Heart left ventricle (tissue), 16 donors: ENCODE results near the gene MGMT. TPM values are rescaled to one million over a fixed set of nuclear protein-coding genes. Genes with fewer than 3 reads are reported as not detected.

Experiments
- ATAC-seq, 4 donors: fragments of 200-7000 bp; cut with Tn5 transposase; one replicate each; pipeline ENCODE4 v1.9.1; 2020 to 2022; ENCODE audit warnings: moderate library complexity in 4 of 4, mild to moderate bottlenecking in 3 of 4, moderate number of reproducible peaks in 1 of 4
- DNase-seq, 5 donors: peaks; one replicate each; pipeline ENCODE4 v3.0.0-alpha.2; 2020
- H3K27ac ChIP-seq, 12 donors: fragments of 200-600 bp; sonication (generic) in 4 of 12; one replicate each; pipeline versions ENCODE4 v1.5.0 to v1.8.0; 2016 to 2022; ENCODE audit warnings: mild to moderate bottlenecking in 2 of 12
- H3K27me3 ChIP-seq, 9 donors: fragments of 200-600 bp; sonication (generic) in 2 of 9; one replicate each; pipeline versions ENCODE4 v1.5.1 to v1.8.0; 2016 to 2022; ENCODE audit warnings: mild to moderate bottlenecking in 3 of 9
- H3K36me3 ChIP-seq, 9 donors: fragments of 200-600 bp; sonication (generic) in 2 of 9; one replicate each; pipeline versions ENCODE4 v1.5.0 to v1.8.0; 2018 to 2022; ENCODE audit warnings: mild to moderate bottlenecking in 2 of 9
- H3K4me1 ChIP-seq, 12 donors: fragments of 200-600 bp; sonication (generic) in 4 of 12; one replicate each; pipeline versions ENCODE4 v1.5.0 to v1.8.0; 2016 to 2022; ENCODE audit warnings: mild to moderate bottlenecking in 3 of 12
- H3K4me3 ChIP-seq, 12 donors: fragments of 200-600 bp; sonication (generic) in 4 of 12; one replicate each; pipeline versions ENCODE4 v1.5.0 to v1.8.0; 2017 to 2022; ENCODE audit warnings: mild to moderate bottlenecking in 9 of 12, moderate library complexity in 4 of 12
- H3K9me3 ChIP-seq, 12 donors: fragments of 200-600 bp; sonication (generic) in 4 of 12; one replicate each; pipeline versions ENCODE4 v1.5.0 to v1.8.0; 2016 to 2022; ENCODE audit warnings: mild to moderate bottlenecking in 1 of 12
- CTCF ChIP-seq, 12 donors: fragments of 200-600 bp; sonication (generic) in 4 of 12; IDR thresholded peaks; one replicate each; pipeline versions ENCODE4 v1.5.0 to v1.8.0; 2018 to 2022; ENCODE audit warnings: antibody characterized with exemption in 12 of 12, mild to moderate bottlenecking in 5 of 12
- POLR2A ChIP-seq, 2 donors: fragments of 450-650 bp; IDR thresholded peaks; one replicate each; pipeline ENCODE4 v1.6.1; 2017; ENCODE audit warnings: antibody characterized with exemption in 2 of 2, mild to moderate bottlenecking in 2 of 2, moderate library complexity in 2 of 2
- WGBS, 4 donors: extraction: QIAGEN DNeasy Blood & Tissue Kit in 2 of 4; methylation state at CpG; one replicate each; pipeline versions ENCODE4 v1.1.5 to v1.1.7; 2013 to 2018; 5-methylcytosine and 5-hydroxymethylcytosine counted together
- intact Hi-C, 10 donors: fragments of 100-400 bp; cut with DNase I; formaldehyde crosslinking; loops; one replicate each; pipeline versions ENCODE4 v1.11.1 to v1.14.2; 2022
- polyA plus RNA-seq, 2 donors: library from polyadenylated mRNA; stranded (reverse); fragments of 200-250 nt; gene quantifications; one replicate each; pipeline ENCODE4 v1.2.3, GENCODE V29; 2013
- total RNA-seq, 9 donors: library from RNA; depleted of rRNA in 2 of 9; stranded (reverse); fragments of >200 nt in 2 of 9; fragmentation: NEBNext Ultra II Directional in 3 of 9; extraction: Animal tissue kit (Norgen Biotek cat#: 25700) in 3 of 9; gene quantifications; one replicate each; pipeline versions ENCODE4 v1.1.0 to v1.2.4, GENCODE V29; 2016 to 2023
- donor health status: ischemic (EF 13 %, LVEDD 7.1; RV severe dilation, severe dysfunction).
- donor health status: healthy with polysubstance abuse.
- donor health status: DM: no; HTN: yes; CAD: no.
- donor health status: DM: no; HTN: no; CAD: no.
- donor health status: ischemic (EF 25% LVEDD 6.9; RV normal size, moderate dysfunction).
- donor health status: ischemic (EF 25% LVEDD 5.7; RV mildly dilated, moderate dysfunction).
- donor health status: healthy.
- donor health status: DM: yes; HTN: yes; CAD: no.
- donor health status: ischemic (EF 35%, LVEDD 5.7; RV mildly dilated, moderate dysfunction).
- donor health status: nonischemic (EF 11% LVEDD 7.7; RV severe dilation, severe dysfunction).
- donor health status: DM: yes; HTN: yes; CAD: no.
- donor health status: PGD.
- donor health status: ischemic (EF 29% LVEDD 5.4; RV normal size, mild dysfunction).
- donor health status: nonischemic (EF 23%, LVEDD 6.1; RV moderate dilation, normal function).

MGMT gene
- total and polyA plus RNA-seq, 11 donors, result 6.2 to 25.3 (median 11.6) TPM

- Histone ChIP-seq H3K9me3 (peaks cover 0 to 4% (median 0%) of the 10 kb centered on the region in 12 donors), H3K4me1 (peaks cover 0 to 7% (median under 1%) of the 10 kb centered on the region in 12 donors), H3K4me3 (no peak overlapping the region), H3K27me3 (no peaks in the 10 kb centered on the region), H3K27ac (no peak overlapping the region), H3K36me3 (no peaks in the 10 kb centered on the region)
- 85 to 95% (median 92%) methylated on average over 3 of the region's 3 CpGs for WGBS, 4 donors
- ATAC-seq, result no peak
- no peak for DNase-seq
- TF ChIP-seq POLR2A (IDR thresholded peaks at IDR 0.05), result no peak
- no peak for TF ChIP-seq CTCF (IDR thresholded peaks at IDR 0.05)
- intact Hi-C loops, result no loop called here
These were observed 150.7 kb downstream of the MGMT start for GRCh38 chr10:129617768-129618167.

- no peak for TF ChIP-seq POLR2A (IDR thresholded peaks at IDR 0.05)
- Histone ChIP-seq H3K9me3 (peaks cover 0 to 4% (median 0%) of the 10 kb centered on the region in 12 donors), H3K4me1 (peaks cover 0 to 5% (median 0%) of the 10 kb centered on the region in 12 donors), H3K4me3 (no peak overlapping the region), H3K27me3 (no peaks in the 10 kb centered on the region), H3K36me3 (no peaks in the 10 kb centered on the region), H3K27ac (no peak overlapping the region)
- ATAC-seq (no peak), DNase-seq (no peak)
- 84 to 97% (median 92%) methylated on average over 7 of the region's 7 CpGs for WGBS, 4 donors
- intact Hi-C loops, result loop anchor here in 2 of 10 donors (10.0 kb wide), 2 partner anchors 156 to 344 kb away; partner anchors contain the start of genes EBF3 (in 1 of the 2) and MGMT (in 1 of the 2)
These were observed 154.0 kb downstream of the MGMT start for GRCh38 chr10:129621062-129621461.

GRCh38 chr10:129621693-129622092 lies 154.7 kb downstream of the MGMT start:
- Histone ChIP-seq H3K4me1 (peaks cover 0 to 5% (median under 1%) of the 10 kb centered on the region in 12 donors), H3K27me3 (no peaks in the 10 kb centered on the region), H3K27ac (no peak overlapping the region), H3K9me3 (peaks cover 0 to 4% (median 0%) of the 10 kb centered on the region in 12 donors), H3K4me3 (no peak overlapping the region), H3K36me3 (no peaks in the 10 kb centered on the region)
- WGBS, 4 donors, result 39 to 83% (median 53%) methylated on average over 2 of the region's 2 CpGs
- intact Hi-C loops, result loop anchor here in 2 of 10 donors (10.0 kb wide), 2 partner anchors 157 to 343 kb away; partner anchors contain the start of genes EBF3 (in 1 of the 2) and MGMT (in 1 of the 2)
- ATAC-seq (no peak), DNase-seq (no peak)
- TF ChIP-seq CTCF (IDR thresholded peaks at IDR 0.05) (no peak), POLR2A (IDR thresholded peaks at IDR 0.05) (no peak)

- no peak overlapping the region for H3K4me3 ChIP-seq
These were observed 155.2 kb downstream of the MGMT start for GRCh38 chr10:129622291-129622690.

More at GRCh38 chr10:129622291-129622690, 155.2 kb downstream of the MGMT start:
- H3K4me1 ChIP-seq, result peaks cover 0 to 11% (median 5%) of the 10 kb centered on the region in 12 donors
- WGBS, 4 donors, result 90 to 100% (median 96%) methylated on average over 3 of the region's 3 CpGs
- H3K9me3 ChIP-seq, result peaks cover 0 to 4% (median 0%) of the 10 kb centered on the region in 12 donors
- intact Hi-C loops, result loop anchor here in 2 of 10 donors (10.0 kb wide), 2 partner anchors 157 to 343 kb away; partner anchors contain the start of genes EBF3 (in 1 of the 2) and MGMT (in 1 of the 2)
- H3K27ac ChIP-seq, result no peak overlapping the region
- TF ChIP-seq CTCF (IDR thresholded peaks at IDR 0.05) (no peak), POLR2A (IDR thresholded peaks at IDR 0.05) (no peak)
- H3K27me3 ChIP-seq, result no peaks in the 10 kb centered on the region
- no peaks in the 10 kb centered on the region for H3K36me3 ChIP-seq
- DNase-seq (no peak), ATAC-seq (no peak)
